Progenitor cell of endocrine pancreas (in vitro differentiated cells): ENCODE measurements around the gene ARHGAP15. TPM values are rescaled to one million over a fixed set of nuclear protein-coding genes. Genes with fewer than 3 reads are reported as not detected.

Experiments
- DNase-seq: peaks from one replicate; pipeline ENCODE4 v3.0.0; 2021; ENCODE audit warnings: low spot score; ENCODE audit not compliant: unreplicated experiment
- H3K27ac Mint-ChIP-seq: 2 replicates; pipeline ENCODE4 v1.8.0; 2021; ENCODE audit warnings: mild to moderate bottlenecking, moderate library complexity, mixed read lengths
- H3K27me3 Mint-ChIP-seq: 2 replicates; pipeline ENCODE4 v1.8.0; 2021; ENCODE audit warnings: mixed read lengths
- H3K36me3 Mint-ChIP-seq: 2 replicates; pipeline ENCODE4 v1.8.0; 2022; ENCODE audit warnings: mixed read lengths; ENCODE audit not compliant: insufficient read depth
- H3K4me1 Mint-ChIP-seq: 2 replicates; pipeline ENCODE4 v1.8.0; 2021; ENCODE audit warnings: low read depth, mixed read lengths
- H3K4me3 Mint-ChIP-seq: 2 replicates; pipeline ENCODE4 v1.8.0; 2021; ENCODE audit warnings: low read depth, mild to moderate bottlenecking, moderate library complexity, mixed read lengths
- H3K9me3 Mint-ChIP-seq: 2 replicates; pipeline ENCODE4 v1.8.0; 2021; ENCODE audit warnings: low read depth, mixed read lengths
- CTCF ChIP-seq: fragments of 200-600 bp; sonication (generic); IDR thresholded peaks from one replicate; pipeline ENCODE4 v1.5.0; 2021; ENCODE audit warnings: antibody characterized with exemption, mild to moderate bottlenecking; ENCODE audit not compliant: unreplicated experiment
- total RNA-seq: library from RNA; stranded (reverse); gene quantifications from 2 replicates; pipeline ENCODE4 v1.2.1, GENCODE V29; 2021

Gene ARHGAP15
- total RNA-seq, 1 donor from 2014 or later: not detected

DNA sequence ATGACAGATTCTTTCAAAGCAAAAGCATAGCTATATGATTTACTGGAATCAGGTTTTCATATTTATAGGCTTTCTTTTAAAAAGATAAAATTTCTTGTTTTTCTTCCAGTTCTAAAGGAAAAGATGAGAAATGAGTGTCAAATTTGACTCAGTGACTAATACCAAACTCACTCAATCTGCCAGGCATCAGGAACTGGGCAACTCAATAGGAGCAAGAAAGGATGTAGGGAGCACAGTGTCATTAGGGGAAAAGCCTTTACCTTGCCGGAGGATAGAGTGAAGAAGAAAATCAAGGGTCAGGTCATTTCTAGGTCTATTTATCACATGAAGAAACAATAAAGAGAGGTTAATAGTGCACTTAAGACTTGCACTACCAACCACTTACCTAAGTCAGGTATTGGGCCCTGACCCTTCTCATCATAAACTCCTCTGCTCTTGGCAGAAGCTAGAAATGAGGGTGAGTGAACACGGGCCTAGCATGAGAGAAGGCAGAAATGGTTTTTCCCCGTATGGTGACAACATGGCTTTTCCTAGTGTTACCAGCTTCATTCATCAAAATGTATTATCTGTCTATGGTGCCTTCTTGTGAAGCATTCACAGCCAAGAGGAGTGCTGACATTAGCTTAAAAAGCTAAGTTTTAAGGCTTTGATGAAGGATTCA, 151.0 kb downstream of the ARHGAP15 start:
- H3K4me1 Mint-ChIP-seq: peaks cover 8% of the 10 kb centered on the region

GRCh38 chr2:143282684-143283083, 153.5 kb downstream of the ARHGAP15 start:
- DNase-seq: no peak
- Mint-ChIP-seq H3K27me3 (no peaks in the 10 kb centered on the region), H3K4me3 (no peak overlapping the region), H3K36me3 (no peaks in the 10 kb centered on the region), H3K27ac (no peak overlapping the region), H3K9me3 (no peaks in the 10 kb centered on the region), H3K4me1 (peaks cover 8% of the 10 kb centered on the region)
- peak; percentile 46 for TF ChIP-seq CTCF

More for the DNA sequence above, 151.0 kb downstream of the ARHGAP15 start:
- DNase-seq: no peak
- Mint-ChIP-seq H3K9me3 (no peaks in the 10 kb centered on the region), H3K27me3 (peaks cover 4% of the 10 kb centered on the region), H3K4me3 (no peak overlapping the region), H3K36me3 (no peaks in the 10 kb centered on the region), H3K27ac (no peak overlapping the region)
- TF ChIP-seq CTCF: no peak

- DNase-seq: no peak
Measured at GRCh38 chr2:143284087-143284675, 155.0 kb downstream of the ARHGAP15 start.

GRCh38 chr2:143289025-143289424, 159.8 kb downstream of the ARHGAP15 start:
- TF ChIP-seq CTCF: no peak

More at GRCh38 chr2:143284087-143284675, 155.0 kb downstream of the ARHGAP15 start:
- Mint-ChIP-seq H3K27me3 (no peaks in the 10 kb centered on the region), H3K4me3 (no peak overlapping the region), H3K36me3 (no peaks in the 10 kb centered on the region), H3K4me1 (peaks cover 8% of the 10 kb centered on the region), H3K27ac (no peak overlapping the region), H3K9me3 (no peaks in the 10 kb centered on the region)
- TF ChIP-seq CTCF: peak; percentile 76

DNA sequence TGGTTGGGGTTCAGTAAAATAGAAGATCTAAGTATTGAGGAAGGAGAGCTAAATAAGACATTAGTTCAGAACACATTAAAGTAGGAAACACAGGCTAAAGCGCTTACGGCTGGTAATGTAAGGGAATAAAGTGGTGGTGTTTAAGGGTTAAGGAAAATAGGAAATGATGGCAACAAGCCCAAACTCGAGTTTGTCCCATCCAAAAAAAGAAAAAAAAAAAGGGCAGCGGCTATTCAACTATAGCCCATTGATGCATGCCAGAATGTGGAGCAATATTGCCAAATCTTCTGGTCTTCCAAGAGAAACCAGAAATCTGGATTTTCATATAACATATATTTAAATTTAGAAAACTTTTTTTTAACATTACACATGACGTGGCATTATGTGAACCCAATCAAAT, 161.0 kb downstream of the ARHGAP15 start:
- no peak for DNase-seq
- no peak for TF ChIP-seq CTCF
- no peaks in the 10 kb centered on the region for H3K9me3 Mint-ChIP-seq
- H3K27ac Mint-ChIP-seq: no peak overlapping the region
- no peaks in the 10 kb centered on the region for H3K36me3 Mint-ChIP-seq
- no peaks in the 10 kb centered on the region for H3K27me3 Mint-ChIP-seq
- no peak overlapping the region for H3K4me3 Mint-ChIP-seq
- H3K4me1 Mint-ChIP-seq: peaks cover 2% of the 10 kb centered on the region

More at GRCh38 chr2:143289025-143289424, 159.8 kb downstream of the ARHGAP15 start:
- no peak for DNase-seq
- Mint-ChIP-seq H3K4me3 (no peak overlapping the region), H3K9me3 (no peaks in the 10 kb centered on the region), H3K27me3 (no peaks in the 10 kb centered on the region), H3K4me1 (peaks cover 2% of the 10 kb centered on the region), H3K36me3 (no peaks in the 10 kb centered on the region), H3K27ac (no peak overlapping the region)
